ENCODE data around the gene PEX16. TPM values are rescaled to one million over a fixed set of nuclear protein-coding genes. Genes with fewer than 3 reads are reported as not detected.

PEX16 gene
- total and polyA plus RNA-seq, 2 experiments from 2014 or later = 28.0 to 32.8 TPM

GRCh38 chr11:45929486-45930030 is 11.9 kb upstream of the PEX16 start:
- H3K36me3 ChIP-seq (replicated peaks; ENCODE audit: insufficient read depth, low read depth) = no peaks in the 10 kb centered on the region

GRCh38 chr11:45928535-45929215 is 11.0 kb upstream of the PEX16 start:
- TF ChIP-seq EZH2phosphoT487 (IDR thresholded peaks at IDR 0.05; ENCODE audit: low read depth, severe bottlenecking, unreplicated experiment) (no peak), EZH2 (IDR thresholded peaks at IDR 0.05; ENCODE audit: borderline replicate concordance) (no peak), CTCF (IDR thresholded peaks at IDR 0.05; ENCODE audit: poor library complexity) (no peak)
- DNase-seq (ENCODE audit: low spot score) = no peak
- no peak overlapping the region for H3K4me2 ChIP-seq
- H3K9me2 ChIP-seq (replicated peaks; ENCODE audit: insufficient read depth) = no peaks in the 10 kb centered on the region
- H3K79me2 ChIP-seq = no peaks in the 10 kb centered on the region
- no peaks in the 10 kb centered on the region for H3K36me3 ChIP-seq (replicated peaks; ENCODE audit: insufficient read depth, low read depth)
- H3K4me1 ChIP-seq (ENCODE audit: insufficient read depth) = no peaks in the 10 kb centered on the region
- no peak overlapping the region for H3K27ac ChIP-seq
- H3K27me3 ChIP-seq = no peaks in the 10 kb centered on the region
- WGBS (ENCODE audit: low lambda C conversion rate, missing lambda C conversion rate) = 78% methylated on average over 13 of the region's 13 CpGs
- no peak overlapping the region for H3K4me3 ChIP-seq
- H3K9me3 ChIP-seq (ENCODE audit: low read depth) = no peaks in the 10 kb centered on the region
- H4K20me1 ChIP-seq (ENCODE audit: insufficient read depth, poor library complexity, severe bottlenecking) = no peaks in the 10 kb centered on the region
- H2AFZ ChIP-seq = no peak overlapping the region

More at GRCh38 chr11:45929486-45930030, 11.9 kb upstream of the PEX16 start:
- peaks cover 4% of the 10 kb centered on the region for H3K4me1 ChIP-seq (ENCODE audit: insufficient read depth)
- H3K79me2 ChIP-seq = no peaks in the 10 kb centered on the region
- TF ChIP-seq EZH2phosphoT487 (IDR thresholded peaks at IDR 0.05; ENCODE audit: low read depth, severe bottlenecking, unreplicated experiment) (no peak), EZH2 (IDR thresholded peaks at IDR 0.05; ENCODE audit: borderline replicate concordance) (no peak), CTCF (IDR thresholded peaks at IDR 0.05; ENCODE audit: poor library complexity) (no peak)
- H3K4me3 ChIP-seq = no peak overlapping the region
- H3K27ac ChIP-seq = no peak overlapping the region
- no peak for DNase-seq (ENCODE audit: low spot score)
- H4K20me1 ChIP-seq (ENCODE audit: insufficient read depth, poor library complexity, severe bottlenecking) = no peaks in the 10 kb centered on the region
- H3K27me3 ChIP-seq = no peaks in the 10 kb centered on the region
- no peak overlapping the region for H2AFZ ChIP-seq
- 88% methylated on average over 10 of the region's 10 CpGs for WGBS (ENCODE audit: low lambda C conversion rate, missing lambda C conversion rate)
- no peak overlapping the region for H3K4me2 ChIP-seq
- no peaks in the 10 kb centered on the region for H3K9me3 ChIP-seq (ENCODE audit: low read depth)
- H3K9me2 ChIP-seq (replicated peaks; ENCODE audit: insufficient read depth) = no peaks in the 10 kb centered on the region

- no peak overlapping the region for H2AFZ ChIP-seq
- DNase-seq (ENCODE audit: low spot score) = no peak
These were observed 10.2 kb upstream of the PEX16 start for GRCh38 chr11:45927684-45928413.

GRCh38 chr11:45927332-45927683 is 9.6 kb upstream of the PEX16 start:
- Histone ChIP-seq H3K27me3 (peaks cover 8% of the 10 kb centered on the region), H3K4me3 (no peak overlapping the region), H3K4me2 (no peak overlapping the region), H3K27ac (no peak overlapping the region), H4K20me1 (ENCODE audit: insufficient read depth, poor library complexity, severe bottlenecking) (no peaks in the 10 kb centered on the region), H2AFZ (no peak overlapping the region), H3K9me3 (ENCODE audit: low read depth) (no peaks in the 10 kb centered on the region), H3K9me2 (replicated peaks; ENCODE audit: insufficient read depth) (no peaks in the 10 kb centered on the region), H3K79me2 (no peaks in the 10 kb centered on the region), H3K36me3 (replicated peaks; ENCODE audit: insufficient read depth, low read depth) (no peaks in the 10 kb centered on the region), H3K4me1 (ENCODE audit: insufficient read depth) (no peaks in the 10 kb centered on the region)
- TF ChIP-seq EZH2phosphoT487 (IDR thresholded peaks at IDR 0.05; ENCODE audit: low read depth, severe bottlenecking, unreplicated experiment) (no peak), EZH2 (IDR thresholded peaks at IDR 0.05; ENCODE audit: borderline replicate concordance) (no peak), CTCF (IDR thresholded peaks at IDR 0.05; ENCODE audit: poor library complexity) (no peak)
- WGBS (ENCODE audit: low lambda C conversion rate, missing lambda C conversion rate) = 84% methylated on average over 15 of the region's 15 CpGs
- DNase-seq (ENCODE audit: low spot score) = no peak

More at GRCh38 chr11:45927684-45928413, 10.2 kb upstream of the PEX16 start:
- no peaks in the 10 kb centered on the region for H3K36me3 ChIP-seq (replicated peaks; ENCODE audit: insufficient read depth, low read depth)
- H3K4me3 ChIP-seq = no peak overlapping the region
- H3K4me1 ChIP-seq (ENCODE audit: insufficient read depth) = no peaks in the 10 kb centered on the region
- WGBS (ENCODE audit: low lambda C conversion rate, missing lambda C conversion rate) = 93% methylated on average over 26 of the region's 27 CpGs
- H3K9me3 ChIP-seq (ENCODE audit: low read depth) = no peaks in the 10 kb centered on the region
- H3K9me2 ChIP-seq (replicated peaks; ENCODE audit: insufficient read depth) = no peaks in the 10 kb centered on the region
- H3K27me3 ChIP-seq = peaks cover 6% of the 10 kb centered on the region
- H3K79me2 ChIP-seq = no peaks in the 10 kb centered on the region
- H4K20me1 ChIP-seq (ENCODE audit: insufficient read depth, poor library complexity, severe bottlenecking) = no peaks in the 10 kb centered on the region
- no peak overlapping the region for H3K27ac ChIP-seq
- no peak overlapping the region for H3K4me2 ChIP-seq
- TF ChIP-seq EZH2 (IDR thresholded peaks at IDR 0.05; ENCODE audit: borderline replicate concordance) (no peak), EZH2phosphoT487 (IDR thresholded peaks at IDR 0.05; ENCODE audit: low read depth, severe bottlenecking, unreplicated experiment) (no peak)
